Hair follicular keratinocyte (primary cell): Measurements from ENCODE around the gene ITGA6. TPM values are rescaled to one million over a fixed set of nuclear protein-coding genes. Genes with fewer than 3 reads are reported as not detected.

Experiments
- total RNA-seq: library from RNA; depleted of rRNA; stranded (reverse); fragments of >200 nt; gene quantifications from 2 replicates; pipeline ENCODE4 v1.2.3, GENCODE V29; 2015

ITGA6 gene
- total RNA-seq, result 637 and 777 TPM in 2 replicates

GRCh38 chr2:172427256-172427989, at the start of gene ITGA6:
Gene ITGA6, plus strand, starts transcription at chr2:172427586.

Other genes with a start within 250 kb of the ITGA6 start
- gene PDK1, start 128.5 kb downstream of the ITGA6 start, total RNA-seq, result 18.0 and 19.8 TPM in 2 replicates